Thoracic aorta (tissue), 2 donors: Measurements from ENCODE around the gene ARPP19. TPM values are rescaled to one million over a fixed set of nuclear protein-coding genes. Genes with fewer than 3 reads are reported as not detected.

ENCODE experiments used
- ATAC-seq: fragments of 150-250 bp; one replicate; pipeline ENCODE4 v1.8.0; 2017; ENCODE audit warnings: low read depth; ENCODE audit not compliant: insufficient number of reproducible peaks, low FRiP score
- DNase-seq: peaks from one replicate; pipeline ENCODE4 v3.0.0-alpha.2; 2020; ENCODE audit warnings: low spot score
- H3K27ac ChIP-seq, 2 donors: fragments of 200-600 bp; sonication (generic); 1 replicate in 1 of 2; 2 replicates in 1 of 2; pipeline ENCODE4 v1.5.1; 2016; ENCODE audit warnings: mild to moderate bottlenecking in 2 of 2, moderate library complexity in 2 of 2
- H3K27me3 ChIP-seq: fragments of 200-600 bp; sonication (generic); replicated peaks from 2 replicates; pipeline ENCODE4 v1.6.0; 2016; ENCODE audit warnings: mild to moderate bottlenecking; ENCODE audit not compliant: insufficient read depth
- H3K36me3 ChIP-seq: fragments of 200-600 bp; sonication (generic); one replicate; pipeline ENCODE4 v1.5.1; 2016
- H3K4me1 ChIP-seq, 2 donors: fragments of 200-600 bp; sonication (generic); 1 replicate in 1 of 2; 2 replicates in 1 of 2; pipeline versions ENCODE4 v1.5.1 to v1.6.0; 2016; ENCODE audit warnings: low read depth in 2 of 2, mild to moderate bottlenecking in 1 of 2; ENCODE audit not compliant: control insufficient read depth in 1 of 2
- H3K4me3 ChIP-seq: fragments of 200-600 bp; sonication (generic); 2 replicates; pipeline ENCODE4 v1.5.1; 2016; ENCODE audit warnings: mild to moderate bottlenecking
- H3K9me3 ChIP-seq: fragments of 200-600 bp; sonication (generic); 2 replicates; pipeline ENCODE4 v1.5.1; 2016
- total RNA-seq, 2 donors: library from RNA; depleted of rRNA; stranded (reverse); fragments of >200 nt; gene quantifications; one replicate each; pipeline versions ENCODE4 v1.1.0 to v1.2.3, GENCODE V29; 2016
- TF ChIP-seq, protein P1 (sequence below): fragments of 200-600 bp; sonication (generic); IDR thresholded peaks from one replicate; pipeline ENCODE4 v1.5.1; 2019; ENCODE audit warnings: antibody characterized with exemption

The ARPP19 gene
- total RNA-seq, 2 donors from 2014 or later: 102 to 172 TPM

DNA sequence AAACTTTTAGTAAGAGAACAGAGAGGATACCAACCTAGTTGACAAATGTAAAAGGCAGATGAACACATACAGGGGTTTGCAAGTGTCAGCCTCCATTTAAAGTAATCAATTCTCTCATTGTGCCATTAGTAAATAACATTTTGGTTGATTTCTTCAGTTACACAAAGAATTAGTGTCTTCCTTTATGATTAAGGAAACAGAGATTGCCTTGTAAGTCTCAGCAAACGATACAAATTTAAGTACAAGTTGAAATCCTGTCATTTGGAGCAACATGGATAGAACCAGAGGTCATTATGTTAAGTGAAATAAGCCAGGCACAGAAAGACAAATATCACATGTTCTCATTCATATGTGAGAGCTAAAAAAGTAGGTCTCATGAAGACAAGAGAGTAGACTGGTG, 66.2 kb downstream of the ARPP19 start:
- Histone ChIP-seq H3K9me3 (no peaks in the 10 kb centered on the region), H3K4me1 (no peaks in the 10 kb centered on the region), H3K36me3 (no peaks in the 10 kb centered on the region), H3K4me3 (no peak overlapping the region), H3K27me3 (no peaks in the 10 kb centered on the region), H3K27ac (no peak overlapping the region)
- TF ChIP-seq, protein P1, sequence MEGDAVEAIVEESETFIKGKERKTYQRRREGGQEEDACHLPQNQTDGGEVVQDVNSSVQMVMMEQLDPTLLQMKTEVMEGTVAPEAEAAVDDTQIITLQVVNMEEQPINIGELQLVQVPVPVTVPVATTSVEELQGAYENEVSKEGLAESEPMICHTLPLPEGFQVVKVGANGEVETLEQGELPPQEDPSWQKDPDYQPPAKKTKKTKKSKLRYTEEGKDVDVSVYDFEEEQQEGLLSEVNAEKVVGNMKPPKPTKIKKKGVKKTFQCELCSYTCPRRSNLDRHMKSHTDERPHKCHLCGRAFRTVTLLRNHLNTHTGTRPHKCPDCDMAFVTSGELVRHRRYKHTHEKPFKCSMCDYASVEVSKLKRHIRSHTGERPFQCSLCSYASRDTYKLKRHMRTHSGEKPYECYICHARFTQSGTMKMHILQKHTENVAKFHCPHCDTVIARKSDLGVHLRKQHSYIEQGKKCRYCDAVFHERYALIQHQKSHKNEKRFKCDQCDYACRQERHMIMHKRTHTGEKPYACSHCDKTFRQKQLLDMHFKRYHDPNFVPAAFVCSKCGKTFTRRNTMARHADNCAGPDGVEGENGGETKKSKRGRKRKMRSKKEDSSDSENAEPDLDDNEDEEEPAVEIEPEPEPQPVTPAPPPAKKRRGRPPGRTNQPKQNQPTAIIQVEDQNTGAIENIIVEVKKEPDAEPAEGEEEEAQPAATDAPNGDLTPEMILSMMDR: no peak
- DNase-seq (no peak), ATAC-seq (no peak)

DNA sequence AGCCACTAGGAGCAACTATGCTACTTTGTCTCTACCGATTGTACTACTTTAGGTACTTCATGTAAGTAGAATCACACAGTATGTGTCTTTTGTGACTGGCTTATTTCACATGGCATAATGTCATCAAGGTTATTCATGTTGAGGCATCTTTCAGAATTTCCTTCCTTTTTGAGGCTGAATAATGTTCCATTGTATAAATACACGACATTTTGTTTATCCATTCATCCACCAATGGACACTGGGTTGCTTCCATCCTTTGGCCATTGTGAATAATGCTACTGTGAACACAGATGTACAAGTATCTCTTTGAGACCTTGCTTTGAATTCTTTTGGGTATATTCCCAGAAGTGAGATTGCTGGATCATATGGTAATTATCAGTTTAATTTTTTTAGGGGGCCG, 69.3 kb downstream of the ARPP19 start:
- DNase-seq (no peak), ATAC-seq (no peak)
- peaks cover 0 to 3% of the 10 kb centered on the region in 2 donors for H3K4me1 ChIP-seq
- H3K27ac ChIP-seq: no peak overlapping the region
- TF ChIP-seq, protein P1: no peak
- H3K36me3 ChIP-seq: no peaks in the 10 kb centered on the region
- no peaks in the 10 kb centered on the region for H3K27me3 ChIP-seq
- H3K9me3 ChIP-seq: no peaks in the 10 kb centered on the region
- H3K4me3 ChIP-seq: no peak overlapping the region

DNA sequence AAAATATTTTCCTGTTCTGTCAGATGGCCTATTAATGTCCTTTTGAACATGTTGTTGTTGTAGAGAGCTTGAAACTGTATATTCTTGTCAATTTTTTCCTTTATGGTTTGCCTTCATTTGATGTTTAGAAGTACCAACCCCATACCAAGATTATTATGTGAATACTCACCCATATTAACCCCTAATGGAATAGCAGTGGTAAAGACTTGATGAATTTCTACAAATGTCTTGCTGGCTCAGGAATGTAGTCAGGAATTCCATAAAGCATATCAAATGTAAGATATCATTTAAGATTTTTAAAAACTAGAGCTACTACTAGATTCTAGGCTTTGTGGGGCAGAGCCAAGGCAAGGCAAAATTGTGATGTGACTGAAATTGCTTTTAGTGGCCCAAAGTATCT, 70.1 kb downstream of the ARPP19 start:
- Histone ChIP-seq H3K4me3 (no peak overlapping the region), H3K27ac (no peak overlapping the region), H3K4me1 (peaks cover 0 to 3% of the 10 kb centered on the region in 2 donors), H3K36me3 (no peaks in the 10 kb centered on the region), H3K9me3 (no peaks in the 10 kb centered on the region), H3K27me3 (no peaks in the 10 kb centered on the region)
- TF ChIP-seq, protein P1: no peak
- ATAC-seq (no peak), DNase-seq (no peak)

Other genes starting within 250 kb of the ARPP19 start
- 10 to 100 TPM; 37.6 to 58.8 TPM for gene MYO5A, start 40.1 kb downstream of the ARPP19 start, total RNA-seq
- gene ATOSA, start 110.4 kb upstream of the ARPP19 start, total RNA-seq: 10 to 100 TPM; 47.8 to 59.4 TPM
- under 1 TPM in 1 of 2 donors, not detected in 1; 0.28 TPM for gene ONECUT1, start 221.3 kb upstream of the ARPP19 start, total RNA-seq